Limb (tissue), 2 donors: ENCODE measurements around the gene SCARF1.
"Not testable (repeated sequence)": the region's sequence is repeated elsewhere in the genome, so short reads cannot be mapped to it uniquely, and the experiment has no call there.

Experiments used
- DNase-seq, 2 donors: peaks; one replicate each; pipeline ENCODE4 v3.0.0-alpha.2; 2016; ENCODE audit errors: extremely low spot score in 2 of 2

Gene SCARF1

GRCh38 chr17:1645207-1646171 is at the start of gene SCARF1:
Gene SCARF1 (minus strand): TSS chr17:1645732. CDS start chr17:1645697, 35 bp downstream.
- peak in 1 of 2 donors; percentile 48 for DNase-seq

GRCh38 chr17:1693339-1693738 is 47.8 kb upstream of the SCARF1 start:
- no peak for DNase-seq

- no peak for DNase-seq
These were observed 45.2 kb upstream of the SCARF1 start for GRCh38 chr17:1690544-1691221.

- DNase-seq = not testable (repeated sequence)
These were observed 42.9 kb upstream of the SCARF1 start for GRCh38 chr17:1688405-1688804.

- no peak for DNase-seq
These were observed 40.6 kb upstream of the SCARF1 start for GRCh38 chr17:1686086-1686485.

- peak; percentile 97 to 99 for DNase-seq
These were observed 39.1 kb upstream of the SCARF1 start, which contains the start of gene PRPF8 for GRCh38 chr17:1684378-1685189. Gene PRPF8 (minus strand): TSS chr17:1684867. CDS start chr17:1684571, 296 bp downstream.

- DNase-seq = no peak
These were observed 37.9 kb upstream of the SCARF1 start for GRCh38 chr17:1683459-1683858.

GRCh38 chr17:1676401-1676800 is 30.9 kb upstream of the SCARF1 start:
- DNase-seq = no peak

- DNase-seq = no peak
These were observed 27.7 kb upstream of the SCARF1 start for GRCh38 chr17:1673041-1673785.

GRCh38 chr17:1663934-1664333 is 18.4 kb upstream of the SCARF1 start:
- not testable (repeated sequence) for DNase-seq

- no peak for DNase-seq
These were observed 15.5 kb upstream of the SCARF1 start for GRCh38 chr17:1661045-1661444.

- DNase-seq = no peak
These were observed 12.6 kb upstream of the SCARF1 start for GRCh38 chr17:1658100-1658499.

GRCh38 chr17:1653735-1654134 is 8.2 kb upstream of the SCARF1 start:
- no peak for DNase-seq

- DNase-seq = not testable (repeated sequence)
These were observed 7.3 kb upstream of the SCARF1 start for GRCh38 chr17:1652794-1653193.

- DNase-seq = no peak
These were observed 6.0 kb upstream of the SCARF1 start for GRCh38 chr17:1651559-1651844.

GRCh38 chr17:1650731-1651558 is 5.4 kb upstream of the SCARF1 start:
- DNase-seq = no peak

GRCh38 chr17:1649844-1650501 is 4.4 kb upstream of the SCARF1 start, which contains the start of gene RILP:
Gene RILP (minus strand): TSS chr17:1649866. CDS start chr17:1649804, 62 bp downstream.
- DNase-seq = no peak

- peak; percentile 90 to 95 for DNase-seq
These were observed 3.7 kb upstream of the SCARF1 start for GRCh38 chr17:1648963-1649843.
